Hepatocyte (in vitro differentiated cells): ENCODE results near the gene STXBP4. TPM values are rescaled to one million over a fixed set of nuclear protein-coding genes. Genes with fewer than 3 reads are reported as not detected.

ENCODE experiments used
- DNase-seq: peaks from one replicate; pipeline ENCODE4 v3.0.0-alpha.2; 2016; ENCODE audit warnings: low spot score
- H2AFZ ChIP-seq: fragments of 200-600 bp; sonication (generic); 2 replicates; pipeline ENCODE4 v1.6.0; 2016; ENCODE audit warnings: antibody characterized with exemption, mild to moderate bottlenecking
- H3K27ac ChIP-seq: fragments of 200-600 bp; sonication (generic); 2 replicates; pipeline ENCODE4 v1.5.1; 2016; ENCODE audit warnings: mild to moderate bottlenecking
- H3K27me3 ChIP-seq: fragments of 200-600 bp; sonication (generic); 2 replicates; pipeline ENCODE4 v1.6.1; 2016
- H3K36me3 ChIP-seq: fragments of 200-600 bp; sonication (generic); replicated peaks from 2 replicates; pipeline ENCODE4 v1.5.1; 2016; ENCODE audit warnings: low read depth; ENCODE audit not compliant: insufficient read depth
- H3K4me1 ChIP-seq: fragments of 200-600 bp; sonication (generic); 2 replicates; pipeline ENCODE4 v1.5.1; 2016; ENCODE audit warnings: mild to moderate bottlenecking, moderate library complexity; ENCODE audit not compliant: insufficient read depth
- H3K4me2 ChIP-seq: fragments of 200-600 bp; sonication (generic); 2 replicates; pipeline ENCODE4 v1.6.0; 2016
- H3K4me3 ChIP-seq: fragments of 200-600 bp; sonication (generic); 2 replicates; pipeline ENCODE4 v1.5.1; 2016; ENCODE audit warnings: mild to moderate bottlenecking
- H3K79me2 ChIP-seq: fragments of 200-600 bp; sonication (generic); 2 replicates; pipeline ENCODE4 v1.6.0; 2017; ENCODE audit warnings: mild to moderate bottlenecking
- H3K9me2 ChIP-seq: fragments of 200-600 bp; sonication (generic); replicated peaks from 2 replicates; pipeline ENCODE4 v1.6.0; 2017; ENCODE audit warnings: mild to moderate bottlenecking; ENCODE audit not compliant: insufficient read depth
- H3K9me3 ChIP-seq: fragments of 200-600 bp; sonication (generic); 2 replicates; pipeline ENCODE4 v1.5.1; 2016; ENCODE audit warnings: low read depth, mild to moderate bottlenecking
- H4K20me1 ChIP-seq: fragments of 200-600 bp; sonication (generic); 2 replicates; pipeline ENCODE4 v1.6.0; 2016; ENCODE audit warnings: mild to moderate bottlenecking; ENCODE audit not compliant: insufficient read depth, poor library complexity, severe bottlenecking
- CTCF ChIP-seq: fragments of 200-600 bp; sonication (generic); IDR thresholded peaks from 2 replicates; pipeline ENCODE4 v1.5.1; 2016; ENCODE audit warnings: antibody characterized with exemption, mild to moderate bottlenecking; ENCODE audit not compliant: poor library complexity
- EZH2 ChIP-seq: fragments of 200-600 bp; sonication (generic); IDR thresholded peaks from 2 replicates; pipeline ENCODE4 v1.6.1; 2016; ENCODE audit warnings: antibody characterized with exemption, mild to moderate bottlenecking, borderline replicate concordance
- EZH2phosphoT487 ChIP-seq: fragments of 200-600 bp; sonication (generic); IDR thresholded peaks from one replicate; pipeline ENCODE4 v1.6.1; 2018; ENCODE audit warnings: antibody characterized with exemption, mild to moderate bottlenecking, low read depth, moderate library complexity; ENCODE audit not compliant: unreplicated experiment, severe bottlenecking
- WGBS: methylation state at CpG from one replicate; pipeline ENCODE4 v1.1.6; 2016; ENCODE audit warnings: low lambda C conversion rate; ENCODE audit errors: missing lambda C conversion rate; 5-methylcytosine and 5-hydroxymethylcytosine counted together
- polyA plus RNA-seq: library from polyadenylated mRNA; unstranded; fragments of >200 nt; fragmentation: Nextera tagmentation; extraction: Ambion mirVana; gene quantifications from 2 replicates; pipeline ENCODE4 v1.2.1, GENCODE V29; 2016
- total RNA-seq: library from RNA; depleted of rRNA; stranded (reverse); fragments of >200 nt; gene quantifications from 2 replicates; pipeline ENCODE4 v1.2.3, GENCODE V29; 2014

STXBP4 gene
- total and polyA plus RNA-seq, 2 experiments from 2014 or later: 9.0 to 50.1 TPM

DNA sequence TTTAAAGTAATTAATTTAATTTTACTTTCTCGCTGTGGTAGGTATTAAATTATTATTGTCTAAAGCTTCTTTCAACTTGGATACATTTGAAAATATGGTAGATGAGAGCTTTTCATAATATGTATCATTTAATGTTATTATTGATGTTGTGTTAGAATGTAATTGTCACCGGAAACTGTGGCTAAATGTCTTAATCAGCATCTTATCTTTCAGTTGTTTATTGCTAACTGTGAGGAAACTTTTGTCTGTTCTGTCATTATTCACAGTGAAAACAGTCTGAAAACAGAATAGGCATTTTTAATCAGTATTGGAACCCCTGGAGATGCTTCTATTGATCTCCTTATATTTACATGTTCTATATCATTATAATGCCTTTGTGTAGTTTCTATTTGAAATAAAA is 120.7 kb downstream of the STXBP4 start:
- no peak for DNase-seq
- 89% methylated on average over 2 of the region's 2 CpGs for WGBS
- TF ChIP-seq EZH2 (no peak), EZH2phosphoT487 (no peak), CTCF (no peak)

DNA sequence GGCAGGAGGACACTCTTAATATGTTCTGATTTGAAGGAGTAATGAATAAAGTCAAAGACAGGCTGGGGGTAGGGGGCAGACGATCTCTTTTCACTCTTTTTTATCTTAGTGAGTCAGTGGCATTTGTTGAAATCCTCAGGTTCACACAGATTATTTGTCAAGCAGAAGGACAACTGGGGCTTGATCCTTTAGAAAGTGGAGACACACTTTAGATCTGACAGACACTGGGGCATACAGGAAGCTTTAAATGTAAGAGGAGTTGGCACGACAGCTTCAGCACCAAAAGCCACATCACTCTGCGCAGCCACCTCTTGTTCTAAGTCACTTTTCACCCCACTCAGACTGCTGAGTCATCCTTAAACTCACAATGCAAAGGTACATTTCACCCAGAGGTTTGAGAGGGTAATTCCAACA is 121.5 kb downstream of the STXBP4 start:
- Histone ChIP-seq H4K20me1 (no peaks in the 10 kb centered on the region), H3K9me3 (no peaks in the 10 kb centered on the region), H3K36me3 (no peaks in the 10 kb centered on the region), H3K4me2 (no peak overlapping the region), H3K9me2 (no peaks in the 10 kb centered on the region), H3K79me2 (no peaks in the 10 kb centered on the region), H3K4me3 (no peak overlapping the region), H2AFZ (no peak overlapping the region), H3K27ac (no peak overlapping the region), H3K4me1 (no peaks in the 10 kb centered on the region), H3K27me3 (no peaks in the 10 kb centered on the region)
- 56% methylated on average over 3 of the region's 3 CpGs for WGBS
- TF ChIP-seq CTCF (no peak), EZH2phosphoT487 (no peak), EZH2 (no peak)
- no peak for DNase-seq

More for the DNA sequence above, 120.7 kb downstream of the STXBP4 start:
- Histone ChIP-seq H3K9me2 (no peaks in the 10 kb centered on the region), H3K4me2 (no peak overlapping the region), H3K79me2 (no peaks in the 10 kb centered on the region), H3K27me3 (no peaks in the 10 kb centered on the region), H4K20me1 (no peaks in the 10 kb centered on the region), H3K4me3 (no peak overlapping the region), H2AFZ (no peak overlapping the region), H3K36me3 (no peaks in the 10 kb centered on the region), H3K9me3 (no peaks in the 10 kb centered on the region), H3K27ac (no peak overlapping the region), H3K4me1 (no peaks in the 10 kb centered on the region)

- Histone ChIP-seq H3K9me3 (no peaks in the 10 kb centered on the region), H3K4me3 (no peak overlapping the region), H3K9me2 (no peaks in the 10 kb centered on the region), H3K79me2 (no peaks in the 10 kb centered on the region), H3K36me3 (no peaks in the 10 kb centered on the region), H3K4me2 (no peak overlapping the region), H4K20me1 (no peaks in the 10 kb centered on the region), H3K27me3 (no peaks in the 10 kb centered on the region), H3K4me1 (no peaks in the 10 kb centered on the region), H3K27ac (no peak overlapping the region), H2AFZ (no peak overlapping the region)
- TF ChIP-seq CTCF: no peak
- TF ChIP-seq EZH2: no peak
- no peak for TF ChIP-seq EZH2phosphoT487
- no peak for DNase-seq
- 90% methylated on average over 1 of the region's 1 CpG for WGBS
Measured at GRCh38 chr17:55093353-55093752, 124.8 kb downstream of the STXBP4 start.

DNA sequence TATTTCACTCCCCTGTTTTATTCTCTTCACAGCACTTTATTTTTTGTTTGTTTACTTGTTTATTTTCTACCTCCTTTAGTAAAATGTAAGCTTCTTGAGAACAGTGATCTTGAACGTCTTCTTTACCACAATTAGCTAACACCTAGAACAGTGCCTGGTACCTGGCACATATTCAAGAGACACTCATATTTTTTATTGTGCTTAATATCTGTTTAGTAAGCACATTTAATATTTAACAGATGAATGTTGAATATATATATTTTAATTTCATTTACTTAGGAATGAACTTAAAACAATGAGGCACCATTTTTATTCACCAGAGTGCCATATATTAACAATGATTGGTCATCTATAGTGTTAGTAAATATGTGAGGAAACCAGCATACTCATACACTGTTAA is 130.2 kb downstream of the STXBP4 start:
- H3K4me1 ChIP-seq: no peaks in the 10 kb centered on the region
- no peaks in the 10 kb centered on the region for H3K27me3 ChIP-seq
- no peaks in the 10 kb centered on the region for H4K20me1 ChIP-seq
- H2AFZ ChIP-seq: no peak overlapping the region
- no peaks in the 10 kb centered on the region for H3K79me2 ChIP-seq
- DNase-seq: no peak
- TF ChIP-seq EZH2phosphoT487 (no peak), EZH2 (no peak), CTCF (no peak)
- no peak overlapping the region for H3K27ac ChIP-seq
- no peak overlapping the region for H3K4me2 ChIP-seq
- WGBS: 93% methylated on average over 1 of the region's 1 CpG
- no peaks in the 10 kb centered on the region for H3K9me2 ChIP-seq
- no peak overlapping the region for H3K4me3 ChIP-seq
- no peaks in the 10 kb centered on the region for H3K9me3 ChIP-seq
- H3K36me3 ChIP-seq: no peaks in the 10 kb centered on the region
